Hematopoietic multipotent progenitor cell treated with erythropoietin and hydrocortisone succinate and interleukin-3 and kit ligand, for 4 days (in vitro differentiated cells): ENCODE measurements around the gene CSRP2.
A peak's percentile ranks its signal among the peaks of the same experiment; 100 is the strongest.

Experiments used
- DNase-seq: peaks from one replicate; pipeline ENCODE4 v3.0.0-alpha.2; 2015

The CSRP2 gene

DNA sequence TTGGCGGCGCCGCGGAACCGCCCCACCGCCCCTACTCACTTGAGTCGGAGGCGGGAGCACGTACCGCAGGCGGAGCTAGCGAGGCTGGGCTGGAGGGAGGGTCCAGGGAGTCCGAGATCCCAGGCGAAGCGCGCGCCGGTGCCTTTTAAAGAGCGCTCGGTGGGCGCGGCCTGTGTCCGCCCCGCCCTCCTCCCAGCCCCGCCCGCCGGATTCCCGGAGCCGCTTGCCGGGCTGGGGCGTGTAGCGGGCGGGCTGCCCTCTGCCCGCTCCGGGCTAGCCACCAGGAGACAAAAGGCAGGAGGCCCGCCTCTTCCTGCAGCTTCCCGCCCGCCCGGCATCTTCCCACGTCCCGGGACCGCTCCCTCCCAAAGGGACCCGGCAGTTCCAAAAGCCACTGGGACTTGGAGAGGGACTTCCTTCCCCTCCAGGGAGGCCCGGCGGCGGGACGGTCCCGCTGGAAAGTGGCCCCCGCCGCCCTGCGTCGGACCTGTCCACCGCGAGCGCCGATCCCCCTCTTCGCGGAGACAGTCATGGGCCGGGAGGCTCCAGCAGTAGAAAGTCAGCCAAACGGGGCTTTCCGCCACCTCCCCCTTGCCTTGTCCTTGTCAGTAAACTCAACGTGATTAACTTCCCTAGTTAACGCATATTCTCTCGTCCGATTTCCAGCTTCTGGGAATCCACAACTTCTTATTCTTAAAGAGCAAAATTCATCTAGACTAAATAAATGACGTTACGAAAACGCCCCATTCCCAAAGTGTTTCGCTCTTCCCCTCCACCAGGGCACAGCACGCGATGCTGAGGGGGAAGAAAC is at the start of gene CSRP2:
Gene CSRP2 (minus strand): TSS at position 121 of the 811 bp plus-strand sequence. CDS start 12,759 bp downstream, outside the sequence.
- peak; percentile 83 for DNase-seq

DNA sequence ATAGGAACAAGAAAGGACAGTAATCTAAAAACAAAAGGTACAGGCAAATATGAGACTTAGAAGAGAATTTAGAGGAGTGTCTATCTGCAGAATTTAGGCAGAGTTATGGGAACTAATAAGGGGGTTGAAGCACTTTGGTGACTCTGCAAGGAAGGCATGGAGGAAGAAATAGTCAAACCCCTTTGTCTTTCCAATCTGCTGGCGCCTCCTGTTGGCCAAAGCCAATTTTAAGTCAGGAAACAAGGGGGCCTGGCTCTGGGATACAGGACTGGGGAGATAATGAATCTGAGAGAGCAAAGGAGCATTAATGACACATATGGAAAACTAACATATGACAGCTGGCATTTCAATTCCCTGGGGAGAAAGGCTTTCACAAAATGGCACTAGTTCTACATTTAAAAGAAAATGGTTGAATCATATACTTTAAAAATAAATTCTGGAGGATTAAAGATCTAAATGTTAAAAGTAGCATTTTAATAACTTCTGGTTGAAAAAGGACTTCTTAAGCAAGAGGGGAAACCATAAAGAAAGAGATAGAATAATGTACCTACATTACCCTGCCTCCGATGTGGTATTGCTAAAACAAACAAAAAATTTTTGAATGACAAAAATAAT is 48.5 kb upstream of the CSRP2 start:
- peak; percentile 73 for DNase-seq

- no peak for DNase-seq
Observed at GRCh38 chr12:76925135-76925534, 46.3 kb upstream of the CSRP2 start.

- DNase-seq: no peak
Observed at GRCh38 chr12:76922866-76923265, 44.0 kb upstream of the CSRP2 start.

GRCh38 chr12:76921891-76922664 is 43.3 kb upstream of the CSRP2 start:
- no peak for DNase-seq

- no peak for DNase-seq
Observed at GRCh38 chr12:76921100-76921471, 42.3 kb upstream of the CSRP2 start.

DNA sequence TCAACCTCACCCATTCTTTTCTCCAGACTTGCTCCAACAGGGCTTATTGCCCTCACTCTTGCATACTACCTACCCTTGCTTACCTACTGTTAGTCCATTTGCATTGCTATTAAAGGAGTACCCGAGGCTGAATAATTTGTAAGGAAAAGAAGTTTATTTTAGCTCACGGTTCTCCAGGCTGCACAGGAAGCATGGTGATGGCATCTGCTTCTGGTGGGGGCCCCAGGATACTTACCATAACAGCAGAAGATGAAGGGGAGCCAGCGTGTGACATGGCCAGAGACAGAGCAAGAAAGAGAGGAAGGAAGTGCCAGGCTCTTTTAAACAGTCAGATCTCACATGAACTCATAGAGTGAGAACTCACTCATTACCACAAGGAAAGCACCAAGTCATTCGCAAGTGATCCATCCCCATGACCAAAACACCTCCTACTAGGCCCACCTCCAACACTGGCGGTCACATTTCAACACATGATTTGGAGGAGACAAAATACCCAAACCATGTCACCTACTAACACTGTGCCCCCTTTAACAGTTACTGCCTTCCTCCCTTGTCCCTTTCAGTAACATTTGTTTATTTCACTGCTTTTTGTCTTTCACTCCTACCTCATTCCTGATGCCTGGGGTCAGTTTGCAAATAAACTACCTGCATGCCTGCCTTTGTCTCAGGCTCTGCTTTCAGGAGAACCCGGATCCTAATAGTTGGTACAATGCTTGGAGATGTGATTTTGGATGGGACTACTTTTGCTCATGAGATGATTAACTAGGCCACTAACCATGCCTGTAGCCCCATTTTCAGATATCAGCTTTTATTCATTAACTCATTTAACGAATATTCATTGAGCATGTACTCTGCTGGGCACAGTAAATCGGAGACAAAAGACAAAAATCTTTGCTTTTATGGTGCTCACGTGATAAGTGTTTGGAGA is 41.6 kb upstream of the CSRP2 start:
- DNase-seq: peak; percentile 68

DNA sequence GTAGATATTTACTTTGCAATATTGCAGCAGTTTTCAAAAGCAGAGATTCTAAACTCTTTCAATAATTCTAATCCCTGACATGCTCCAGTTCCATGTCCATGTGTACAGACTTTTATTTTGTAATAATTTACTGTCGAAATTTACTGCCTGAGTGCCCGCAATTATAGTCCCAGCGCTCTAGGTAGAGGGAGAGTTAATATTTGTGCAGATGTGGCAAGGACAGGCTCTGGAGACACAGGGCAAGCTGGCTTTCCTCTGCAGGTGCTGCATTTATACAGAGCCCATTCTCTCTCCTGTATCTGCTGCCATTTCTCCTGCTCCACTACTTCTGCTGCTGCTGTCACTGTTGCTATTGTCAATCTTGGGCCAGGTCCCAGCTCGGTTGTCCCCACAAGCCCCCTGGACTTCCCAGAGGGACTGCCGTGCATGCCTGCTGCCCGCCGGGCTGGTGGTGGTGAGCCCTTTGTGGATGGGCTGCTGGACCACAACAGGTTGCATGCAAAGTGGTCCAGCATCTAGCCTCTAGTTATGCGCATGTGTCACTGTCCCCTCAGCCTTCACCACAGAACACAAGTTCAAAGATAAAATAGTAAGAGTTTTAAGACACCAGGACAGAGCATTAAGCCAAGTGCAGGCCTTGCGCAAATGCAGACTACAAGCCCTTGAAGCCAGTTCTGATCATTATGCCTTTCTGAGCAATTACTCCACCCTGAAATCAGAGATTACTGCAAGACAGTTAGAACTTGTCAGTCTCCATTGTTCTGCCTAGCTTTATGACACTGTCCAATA is 40.8 kb upstream of the CSRP2 start:
- peak; percentile 8 for DNase-seq

GRCh38 chr12:76916170-76916540 is 37.3 kb upstream of the CSRP2 start:
- DNase-seq: no peak

DNA sequence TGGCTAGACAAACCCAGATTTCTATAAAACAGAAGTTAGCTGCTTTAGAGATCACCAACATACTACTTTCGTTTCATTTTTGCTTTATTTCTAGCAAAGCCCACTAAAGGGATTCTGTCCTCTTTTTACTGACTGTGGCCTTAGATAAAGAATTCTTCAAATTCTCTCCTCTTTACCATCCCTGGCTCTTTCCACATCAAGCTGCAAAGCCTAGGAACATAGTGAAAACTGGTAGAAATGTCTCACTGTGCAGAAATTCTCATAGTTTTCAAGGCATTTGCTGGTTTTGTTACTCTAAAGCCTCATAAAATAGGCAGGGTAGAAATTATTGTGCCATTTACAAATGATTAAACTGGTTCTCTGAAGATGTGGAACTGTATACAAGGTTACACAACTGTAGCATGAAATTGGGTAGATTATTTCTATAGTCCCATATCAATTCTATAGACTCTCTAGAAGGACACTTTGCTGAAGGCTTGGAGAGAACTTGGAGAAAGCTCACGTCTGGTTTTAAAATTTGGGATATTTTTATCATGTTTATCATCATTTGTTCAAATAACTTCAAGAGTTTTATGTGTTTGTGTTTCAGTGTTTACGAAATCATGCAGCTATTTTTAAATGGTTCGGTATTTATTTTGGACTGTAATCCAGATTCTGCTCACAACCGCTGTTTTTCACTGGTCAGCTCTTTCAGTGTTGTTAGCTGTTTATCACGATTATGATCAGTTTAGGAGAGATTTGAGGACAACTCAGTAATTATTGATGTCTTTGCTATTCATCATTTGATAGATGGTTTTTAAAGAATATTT is 36.7 kb upstream of the CSRP2 start:
- DNase-seq: no peak

GRCh38 chr12:76914102-76914859 is 35.5 kb upstream of the CSRP2 start:
- no peak for DNase-seq

- DNase-seq: no peak
Observed at GRCh38 chr12:76909290-76909689, 30.5 kb upstream of the CSRP2 start.

DNA sequence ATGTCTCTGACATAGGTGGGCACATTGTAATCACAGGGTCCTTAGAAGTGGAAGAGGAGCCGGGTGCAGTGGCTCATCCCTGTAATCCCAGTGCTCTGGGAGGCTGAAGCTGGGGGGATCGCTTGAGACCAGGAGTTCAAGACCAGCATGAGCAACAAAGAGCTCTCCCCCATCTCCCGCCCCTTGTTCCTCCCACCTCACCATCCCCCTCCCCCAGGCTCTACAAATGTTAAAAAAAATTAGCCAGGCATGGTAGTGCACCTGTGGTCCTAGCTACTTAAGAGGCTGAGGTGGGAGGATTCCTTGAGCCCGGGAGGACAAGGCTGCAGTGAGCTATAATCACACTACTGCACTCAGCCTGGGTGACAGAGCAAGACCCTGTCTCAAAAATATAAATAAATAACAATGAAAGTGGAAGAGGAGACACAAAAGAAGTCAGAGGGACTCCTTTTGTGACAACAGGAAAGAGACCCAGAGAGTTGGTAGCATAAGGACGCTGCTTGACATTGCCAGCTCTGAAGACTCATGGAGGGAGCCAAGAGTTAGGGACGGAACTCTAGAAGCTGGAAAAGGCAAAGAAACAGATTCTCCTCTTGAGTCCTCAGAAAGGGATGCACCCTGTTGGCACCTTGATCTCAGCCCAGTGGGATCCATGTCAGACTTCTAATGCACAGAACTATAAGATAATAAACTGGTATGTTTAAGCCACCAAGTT is 29.6 kb upstream of the CSRP2 start:
- DNase-seq: no peak

DNA sequence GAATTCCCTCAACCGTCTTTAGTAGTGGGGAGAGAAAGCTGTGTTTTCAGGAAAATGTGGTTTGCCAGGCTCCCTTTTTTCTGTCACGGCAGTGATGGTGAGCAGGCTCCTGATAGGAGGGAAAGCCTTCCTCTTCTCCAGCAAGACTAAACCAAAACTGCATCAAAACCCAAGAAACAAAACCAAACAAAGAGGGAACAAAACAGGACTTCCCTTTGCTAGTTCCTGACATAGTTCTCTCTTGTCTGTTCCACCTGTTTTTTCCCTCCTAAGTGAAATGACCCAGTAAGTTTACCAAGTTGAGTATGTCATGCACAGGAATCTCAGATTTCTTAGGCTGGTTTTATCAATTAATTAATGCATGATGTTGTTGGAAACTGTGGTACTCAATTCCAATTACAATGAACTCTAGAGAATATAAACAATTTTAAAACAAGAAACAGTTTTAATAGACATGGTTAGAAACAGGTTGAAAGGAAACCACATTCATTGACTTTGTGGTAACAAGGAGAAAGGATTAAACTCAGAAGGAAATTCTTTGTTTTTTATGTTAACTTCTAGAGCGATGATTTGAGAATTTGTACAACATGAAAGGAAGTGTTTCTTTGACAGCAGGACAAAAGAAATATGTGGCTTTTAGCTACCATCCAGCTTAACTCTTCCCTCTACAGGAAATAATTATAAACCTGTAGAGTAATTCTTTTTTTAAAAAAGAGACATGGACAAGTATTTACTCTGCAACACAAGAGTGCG is 23.0 kb upstream of the CSRP2 start:
- DNase-seq: peak; percentile 24

- no peak for DNase-seq
Observed at GRCh38 chr12:76899522-76899921, 20.7 kb upstream of the CSRP2 start.

DNA sequence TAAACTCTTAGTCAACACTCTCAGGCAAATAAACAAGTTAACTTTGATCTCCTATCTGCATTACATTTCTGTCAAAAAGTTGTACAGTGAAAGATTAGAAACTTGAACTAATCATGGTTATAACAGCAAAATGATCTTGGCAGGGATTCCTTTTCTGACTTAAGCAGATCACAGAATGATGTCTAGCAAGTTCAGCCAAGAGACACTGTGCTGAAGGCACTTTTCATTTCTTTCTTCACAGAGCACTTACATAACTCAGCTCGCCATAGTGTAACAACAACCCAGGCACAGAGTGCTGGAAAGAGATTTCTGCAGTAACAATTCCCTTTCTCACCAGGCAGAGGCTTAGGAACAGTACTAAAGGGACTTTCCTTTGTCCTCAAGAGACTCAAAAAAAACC is 19.6 kb upstream of the CSRP2 start:
- DNase-seq: no peak

DNA sequence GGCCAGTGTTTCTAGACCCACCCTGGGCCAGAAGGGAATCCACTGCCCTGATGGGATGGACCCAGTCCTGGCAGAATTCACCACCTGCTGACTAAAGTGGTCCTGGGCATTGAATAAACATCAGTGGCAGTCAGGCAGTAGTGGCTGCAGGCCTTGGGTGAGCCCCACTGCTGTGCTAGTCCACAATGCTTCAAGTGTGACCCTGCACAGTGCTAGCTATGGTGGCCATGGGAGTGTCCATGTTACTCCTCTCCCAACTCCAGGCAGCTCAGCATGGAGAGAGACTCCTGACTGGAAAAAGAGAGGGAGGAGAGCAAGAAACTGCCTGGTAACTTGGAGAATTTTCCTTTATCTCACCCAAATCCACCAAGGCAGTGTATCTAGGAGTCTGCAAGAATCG is 17.5 kb upstream of the CSRP2 start:
- DNase-seq: no peak

DNA sequence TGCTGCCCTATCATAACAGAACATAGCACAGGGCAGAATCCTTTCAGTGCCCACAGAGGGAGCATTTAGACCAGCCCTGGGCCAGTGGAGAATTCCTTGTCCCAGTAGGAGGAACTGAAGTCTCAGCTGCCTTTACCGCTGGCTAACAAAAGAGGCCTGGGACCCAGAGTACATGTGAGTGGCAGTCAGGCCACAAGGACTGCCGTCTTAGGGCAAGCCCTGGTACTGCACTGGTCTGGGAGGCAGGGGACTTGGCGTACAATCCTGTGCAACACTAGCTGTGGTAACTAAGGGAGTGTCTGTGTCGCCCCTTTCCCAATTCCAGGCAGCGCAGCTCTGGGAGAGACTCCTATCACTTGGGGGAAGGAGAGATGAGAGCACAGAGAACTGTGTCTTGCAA is 17.0 kb upstream of the CSRP2 start:
- no peak for DNase-seq

DNA sequence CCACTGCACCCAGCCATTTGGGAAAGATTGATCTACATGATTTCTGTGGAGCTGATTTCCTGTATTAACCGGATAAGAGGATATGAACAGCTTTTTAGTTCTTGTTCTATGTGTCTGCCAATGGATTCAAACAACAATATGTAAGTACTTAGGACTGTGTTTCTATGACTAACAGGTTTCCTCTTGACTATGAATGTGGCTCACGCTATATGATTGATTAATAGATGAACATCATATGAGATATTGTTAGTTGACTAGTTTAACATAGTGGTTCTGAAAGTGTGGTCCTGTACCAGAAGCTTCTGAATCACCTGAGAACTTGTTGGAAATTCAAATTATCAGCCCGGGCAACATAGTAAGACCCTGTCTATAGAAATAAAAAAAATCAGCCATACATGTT is 12.8 kb upstream of the CSRP2 start:
- DNase-seq: no peak
